ENCODE measurements around the gene DTX2.
"Not testable (repeated sequence)": the region's sequence is repeated elsewhere in the genome, so short reads cannot be mapped to it uniquely, and the experiment has no call there.

The DTX2 gene

GRCh38 chr7:76430836-76431235 lies 30.7 kb upstream of the DTX2 start:
- TF ChIP-seq POLR2A (IDR thresholded peaks at IDR 0.05; ENCODE audit: low read length), result no peak
- TF ChIP-seq GATA1 (IDR thresholded peaks at IDR 0.05; ENCODE audit: low read depth, low read length), result no peak
- DNase-seq, result no peak

- DNase-seq, result peak; percentile 56 to 69
These were observed 23.6 kb upstream of the DTX2 start for GRCh38 chr7:76437873-76438272.

- DNase-seq, result not testable (repeated sequence)
These were observed 22.2 kb upstream of the DTX2 start for GRCh38 chr7:76439120-76439888.

- DNase-seq, result not testable (repeated sequence)
These were observed 21.1 kb upstream of the DTX2 start for GRCh38 chr7:76440404-76440803.

- not testable (repeated sequence) for DNase-seq
These were observed 19.7 kb upstream of the DTX2 start for GRCh38 chr7:76441792-76442191.

- not testable (repeated sequence) for DNase-seq
These were observed 18.7 kb upstream of the DTX2 start for GRCh38 chr7:76442664-76443446.

- not testable (repeated sequence) for DNase-seq
These were observed 17.7 kb upstream of the DTX2 start for GRCh38 chr7:76443846-76444245.

- peak; percentile 53 to 64 for DNase-seq
These were observed 15.9 kb upstream of the DTX2 start for GRCh38 chr7:76445577-76446008.

GRCh38 chr7:76457017-76457416 lies 4.5 kb upstream of the DTX2 start:
- not testable (repeated sequence) for DNase-seq

- not testable (repeated sequence) for DNase-seq
These were observed 3.0 kb upstream of the DTX2 start for GRCh38 chr7:76458504-76458903.

- DNase-seq, result not testable (repeated sequence)
These were observed 742 bp upstream of the DTX2 start for GRCh38 chr7:76460767-76461166.

GRCh38 chr7:76462271-76462882 lies 868 bp downstream of the DTX2 start:
- not testable (repeated sequence) for DNase-seq

- not testable (repeated sequence) for DNase-seq
These were observed 3.5 kb downstream of the DTX2 start for GRCh38 chr7:76464959-76465358.

GRCh38 chr7:76465950-76466349 lies 4.4 kb downstream of the DTX2 start:
- not testable (repeated sequence) for DNase-seq

- DNase-seq, result not testable (repeated sequence)
These were observed 6.4 kb downstream of the DTX2 start for GRCh38 chr7:76467743-76468404.

GRCh38 chr7:76471556-76472221 lies 10.2 kb downstream of the DTX2 start:
- DNase-seq, result not testable (repeated sequence)

- not testable (repeated sequence) for DNase-seq
These were observed 11.6 kb downstream of the DTX2 start for GRCh38 chr7:76473097-76473496.

- DNase-seq, result not testable (repeated sequence)
These were observed 14.8 kb downstream of the DTX2 start for GRCh38 chr7:76476280-76476679.

- not testable (repeated sequence) for DNase-seq
These were observed 15.4 kb downstream of the DTX2 start for GRCh38 chr7:76476742-76477474.

GRCh38 chr7:76479628-76480027 lies 18.1 kb downstream of the DTX2 start:
- DNase-seq, result peak in 1 of 2 experiments; percentile 21
